ENCODE results near the gene INPP5D. TPM values are rescaled to one million over a fixed set of nuclear protein-coding genes. Genes with fewer than 3 reads are reported as not detected.
"Not testable (repeated sequence)": the region's sequence is repeated elsewhere in the genome, so short reads cannot be mapped to it uniquely, and the experiment has no call there.

Gene INPP5D
- total RNA-seq, 1 experiment from 2014 or later = 2.6 TPM

DNA sequence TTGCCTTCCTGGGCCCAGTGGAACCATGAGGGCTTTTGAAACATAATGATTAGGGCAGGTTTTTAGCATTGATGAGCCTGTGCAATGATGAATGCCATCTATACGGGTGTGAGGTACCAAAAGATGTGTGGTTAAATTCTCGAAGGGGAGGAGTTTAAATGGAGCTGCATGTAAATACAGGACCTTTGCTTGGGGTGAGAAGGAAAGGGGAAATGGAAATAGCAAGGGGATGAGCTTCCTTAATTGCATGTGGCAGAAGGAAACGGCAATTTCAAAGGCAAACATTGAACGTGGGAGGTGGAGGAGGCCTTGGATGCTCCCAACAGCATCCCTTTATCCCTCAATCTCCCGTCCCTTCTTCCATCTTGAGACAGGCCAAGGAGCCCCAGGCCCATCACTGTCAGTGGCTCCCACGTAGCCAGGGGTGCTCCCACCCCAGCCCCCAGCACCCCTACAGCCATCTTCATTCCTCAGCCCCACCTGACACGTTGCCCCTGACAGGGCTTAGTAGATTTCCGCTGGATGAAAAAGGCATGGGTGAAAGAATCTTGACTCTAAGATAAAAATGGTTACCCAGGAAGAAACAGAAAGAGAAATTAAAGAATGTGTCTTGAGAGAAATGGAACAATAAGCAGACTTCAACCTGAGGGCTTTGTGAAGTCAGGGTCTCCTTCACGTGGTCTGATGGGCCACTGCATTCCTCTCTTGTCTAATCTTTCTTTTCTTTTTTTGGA, 32.5 kb downstream of the INPP5D start:
- Histone ChIP-seq H3K36me3 (no peaks in the 10 kb centered on the region), H3K27me3 (replicated peaks) (no peaks in the 10 kb centered on the region), H3K9me3 (replicated peaks) (no peaks in the 10 kb centered on the region), H3K4me1 (replicated peaks) (no peaks in the 10 kb centered on the region), H3K4me3 (no peak overlapping the region), H3K27ac (no peak overlapping the region)
- no peak for DNase-seq (ENCODE audit: low read depth in 1 of 2, low spot score in 2 of 2)

DNA sequence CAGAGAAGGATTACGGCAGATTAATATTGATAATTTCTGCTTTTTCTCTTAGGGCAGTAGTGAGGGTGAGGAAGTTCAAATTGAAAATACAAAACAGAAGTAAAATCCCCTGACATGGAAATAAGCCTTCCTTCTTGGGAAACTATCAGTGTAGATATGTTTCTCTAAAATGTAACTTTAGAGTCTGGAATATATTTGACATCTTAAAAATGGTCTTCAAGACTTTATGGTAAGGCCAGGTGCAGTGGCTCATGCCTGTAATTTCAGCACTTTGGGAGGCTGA, 33.0 kb downstream of the INPP5D start:
- Histone ChIP-seq H3K4me1 (replicated peaks) (no peaks in the 10 kb centered on the region), H3K36me3 (no peaks in the 10 kb centered on the region), H3K27me3 (replicated peaks) (no peaks in the 10 kb centered on the region), H3K27ac (no peak overlapping the region), H3K9me3 (replicated peaks) (no peaks in the 10 kb centered on the region), H3K4me3 (no peak overlapping the region)
- DNase-seq (ENCODE audit: low read depth in 1 of 2, low spot score in 2 of 2) = no peak

DNA sequence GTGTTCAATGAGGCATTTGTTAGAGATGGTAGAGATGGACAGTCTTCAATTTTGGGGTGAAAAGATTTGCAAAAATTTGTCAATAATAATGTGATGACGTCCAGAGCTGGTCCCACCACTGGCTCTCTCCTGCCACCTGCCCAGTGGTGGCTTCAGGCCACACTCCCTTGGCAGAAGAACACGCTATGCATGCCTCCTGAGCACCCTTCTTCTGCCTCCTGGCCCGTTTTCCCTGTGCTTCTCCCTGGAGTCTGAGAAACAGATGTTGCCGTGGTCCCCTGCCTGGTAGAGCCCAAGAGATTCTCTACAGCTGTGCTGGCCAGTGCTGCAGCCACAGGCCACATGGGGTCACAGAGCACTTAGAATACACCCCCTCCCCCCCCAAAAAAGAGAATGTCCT, 33.6 kb downstream of the INPP5D start:
- Histone ChIP-seq H3K4me3 (no peak overlapping the region), H3K4me1 (replicated peaks) (no peaks in the 10 kb centered on the region), H3K27me3 (replicated peaks) (no peaks in the 10 kb centered on the region), H3K9me3 (replicated peaks) (no peaks in the 10 kb centered on the region), H3K36me3 (no peaks in the 10 kb centered on the region), H3K27ac (no peak overlapping the region)
- DNase-seq (ENCODE audit: low read depth in 1 of 2, low spot score in 2 of 2) = no peak

DNA sequence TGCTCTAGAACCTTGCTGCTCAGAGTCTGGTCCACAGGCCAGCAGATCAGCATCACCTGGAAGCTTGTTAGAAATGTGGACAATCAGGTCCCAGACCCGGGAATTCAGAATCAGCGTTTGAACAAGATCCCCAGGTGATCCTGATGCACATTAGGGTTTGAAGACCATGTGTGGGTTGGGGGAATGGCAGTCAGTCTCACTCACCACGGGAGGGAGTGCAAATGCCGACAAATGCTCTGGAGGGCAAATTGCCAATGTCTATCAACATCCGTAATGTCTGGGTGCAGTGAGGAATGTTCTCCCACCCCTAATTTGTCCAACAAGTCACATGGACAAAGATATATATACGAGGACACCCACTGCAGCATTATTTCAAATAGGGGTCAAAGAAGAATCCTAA, 34.5 kb downstream of the INPP5D start:
- Histone ChIP-seq H3K36me3 (no peaks in the 10 kb centered on the region), H3K27ac (no peak overlapping the region), H3K9me3 (replicated peaks) (no peaks in the 10 kb centered on the region), H3K4me1 (replicated peaks) (no peaks in the 10 kb centered on the region), H3K4me3 (no peak overlapping the region), H3K27me3 (replicated peaks) (no peaks in the 10 kb centered on the region)
- DNase-seq (ENCODE audit: low read depth in 1 of 2, low spot score in 2 of 2) = no peak

DNA sequence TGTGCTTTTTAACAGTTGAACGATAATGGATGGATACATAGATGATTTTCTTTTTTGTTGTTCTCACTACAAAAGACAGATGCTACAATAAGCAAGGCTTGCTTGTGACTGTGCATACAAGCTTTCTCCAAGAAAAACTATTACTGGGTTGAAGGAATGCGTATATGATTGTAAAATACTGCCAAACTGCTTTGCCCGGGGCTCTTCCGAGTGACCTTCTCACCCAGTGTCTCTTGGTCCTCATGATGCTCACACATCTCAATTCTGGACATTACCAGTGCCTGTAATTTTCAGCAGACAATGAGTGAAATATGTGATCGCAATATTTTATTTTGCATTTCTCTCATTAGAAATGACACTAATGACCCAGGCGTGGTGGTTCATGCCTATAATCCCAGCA, 35.9 kb downstream of the INPP5D start:
- no peak for DNase-seq (ENCODE audit: low read depth in 1 of 2, low spot score in 2 of 2)
- no peaks in the 10 kb centered on the region for H3K36me3 ChIP-seq
- H3K4me3 ChIP-seq = no peak overlapping the region
- no peaks in the 10 kb centered on the region for H3K9me3 ChIP-seq (replicated peaks)
- H3K27ac ChIP-seq = no peak overlapping the region
- H3K4me1 ChIP-seq (replicated peaks) = no peaks in the 10 kb centered on the region
- no peaks in the 10 kb centered on the region for H3K27me3 ChIP-seq (replicated peaks)

DNA sequence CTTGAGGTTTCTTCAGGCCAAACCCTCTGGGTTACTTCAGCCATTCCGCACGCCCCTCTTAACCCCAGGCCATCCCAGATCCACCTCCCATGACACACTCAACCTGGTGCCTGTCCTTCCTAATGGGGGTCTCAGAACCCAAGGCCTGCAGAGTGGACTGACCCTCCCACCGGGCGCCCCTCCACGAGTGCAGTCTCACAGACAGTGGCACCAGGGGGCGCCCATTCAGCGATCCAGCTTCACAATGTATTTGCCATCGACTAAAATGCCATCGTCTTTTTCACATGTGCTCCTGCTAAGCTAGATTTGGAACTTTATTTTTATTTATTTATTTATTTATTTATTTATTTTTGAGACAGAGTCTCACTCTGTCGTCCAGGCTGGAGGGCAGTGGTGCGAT, 38.5 kb downstream of the INPP5D start:
- Histone ChIP-seq H3K36me3 (no peaks in the 10 kb centered on the region), H3K27me3 (replicated peaks) (no peaks in the 10 kb centered on the region), H3K4me1 (replicated peaks) (no peaks in the 10 kb centered on the region), H3K9me3 (replicated peaks) (no peaks in the 10 kb centered on the region), H3K27ac (no peak overlapping the region), H3K4me3 (no peak overlapping the region)
- no peak for DNase-seq (ENCODE audit: low read depth in 1 of 2, low spot score in 2 of 2)

DNA sequence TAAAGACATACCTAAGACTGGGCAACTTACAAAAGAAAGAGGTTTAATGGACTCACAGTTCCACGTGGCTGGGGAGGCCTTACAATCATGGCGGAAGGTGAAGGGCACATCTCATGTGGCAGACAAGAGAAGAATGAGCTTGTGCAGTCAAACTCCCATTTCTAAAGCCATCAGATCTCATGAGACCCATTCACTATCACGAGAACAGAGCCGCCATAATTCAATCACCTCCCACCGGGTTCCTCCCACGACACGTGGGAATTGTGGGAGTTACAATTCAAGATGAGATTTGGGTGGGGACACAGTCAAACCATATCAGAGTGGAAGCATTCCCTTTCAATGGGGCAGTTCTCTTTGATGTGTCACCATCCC, 39.7 kb downstream of the INPP5D start:
- not testable (repeated sequence) for H3K4me1 ChIP-seq (replicated peaks); DNase-seq (ENCODE audit: low read depth in 1 of 2, low spot score in 2 of 2); H3K9me3 ChIP-seq (replicated peaks); H3K27ac ChIP-seq; H3K4me3 ChIP-seq; H3K36me3 ChIP-seq; H3K27me3 ChIP-seq (replicated peaks)

DNA sequence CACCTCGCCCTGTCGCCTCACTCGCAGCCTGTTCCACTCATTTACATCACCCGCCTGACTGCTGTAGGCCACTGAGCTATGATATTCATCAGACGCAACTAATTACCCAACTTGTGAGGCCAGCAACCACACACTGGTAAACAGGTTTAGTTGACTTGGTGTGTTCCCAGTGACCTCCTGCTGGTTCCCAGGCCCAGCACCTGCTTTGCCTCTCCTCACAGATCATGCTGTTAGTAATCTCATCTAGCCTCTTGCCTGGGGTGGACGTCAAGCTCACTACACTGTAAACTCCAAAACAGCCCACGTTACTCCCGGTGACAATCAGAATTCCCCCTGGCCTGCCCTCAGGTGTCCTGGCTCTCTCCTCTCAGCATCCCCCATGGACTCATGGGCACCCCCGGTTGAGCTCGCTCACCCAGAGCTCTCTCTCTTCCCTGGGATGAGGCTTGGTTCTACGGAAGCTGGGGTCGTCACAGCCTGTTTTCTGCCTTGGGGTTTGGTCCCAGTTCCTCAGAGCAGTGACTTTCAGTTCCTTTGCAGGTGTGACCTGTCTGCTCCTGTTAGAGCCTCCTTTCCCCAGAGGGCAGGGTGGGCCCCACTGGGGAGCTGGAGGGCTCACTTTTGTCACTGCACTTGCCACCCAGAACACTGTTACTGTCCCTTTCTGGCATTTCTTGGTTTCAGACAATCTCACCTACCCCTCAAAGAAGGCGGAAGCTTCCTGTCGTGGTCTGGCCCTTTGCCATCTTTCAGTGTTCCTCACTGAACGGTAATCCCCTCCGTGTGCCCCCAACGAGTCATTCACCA, 40.3 kb downstream of the INPP5D start:
- Histone ChIP-seq H3K27ac (no peak overlapping the region), H3K27me3 (replicated peaks) (no peaks in the 10 kb centered on the region), H3K4me3 (no peak overlapping the region), H3K9me3 (replicated peaks) (no peaks in the 10 kb centered on the region), H3K36me3 (no peaks in the 10 kb centered on the region), H3K4me1 (replicated peaks) (no peaks in the 10 kb centered on the region)
- DNase-seq (ENCODE audit: low read depth in 1 of 2, low spot score in 2 of 2) = no peak

DNA sequence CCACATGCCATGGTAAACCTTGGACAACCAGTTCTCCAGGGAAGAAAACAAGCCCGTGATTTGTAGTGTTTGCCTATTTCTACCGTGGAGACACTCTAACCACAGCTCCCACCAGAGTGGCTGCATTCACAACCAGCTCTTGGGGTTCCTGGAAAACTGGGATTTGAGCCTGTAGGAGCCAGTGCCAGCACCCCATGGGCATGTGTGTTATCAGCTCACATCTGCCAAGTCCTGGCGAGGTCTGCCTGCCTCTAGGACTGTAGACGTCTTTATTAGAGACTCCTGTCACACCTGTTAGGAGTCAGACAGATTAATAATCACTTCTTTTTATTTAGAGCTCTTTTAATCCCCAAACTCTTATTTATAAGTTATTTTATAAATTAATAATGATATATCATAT, 41.0 kb downstream of the INPP5D start:
- H3K4me1 ChIP-seq (replicated peaks) = no peaks in the 10 kb centered on the region
- H3K9me3 ChIP-seq (replicated peaks) = no peaks in the 10 kb centered on the region
- H3K27me3 ChIP-seq (replicated peaks) = no peaks in the 10 kb centered on the region
- H3K4me3 ChIP-seq = no peak overlapping the region
- H3K36me3 ChIP-seq = no peaks in the 10 kb centered on the region
- no peak for DNase-seq (ENCODE audit: low read depth in 1 of 2, low spot score in 2 of 2)
- no peak overlapping the region for H3K27ac ChIP-seq

DNA sequence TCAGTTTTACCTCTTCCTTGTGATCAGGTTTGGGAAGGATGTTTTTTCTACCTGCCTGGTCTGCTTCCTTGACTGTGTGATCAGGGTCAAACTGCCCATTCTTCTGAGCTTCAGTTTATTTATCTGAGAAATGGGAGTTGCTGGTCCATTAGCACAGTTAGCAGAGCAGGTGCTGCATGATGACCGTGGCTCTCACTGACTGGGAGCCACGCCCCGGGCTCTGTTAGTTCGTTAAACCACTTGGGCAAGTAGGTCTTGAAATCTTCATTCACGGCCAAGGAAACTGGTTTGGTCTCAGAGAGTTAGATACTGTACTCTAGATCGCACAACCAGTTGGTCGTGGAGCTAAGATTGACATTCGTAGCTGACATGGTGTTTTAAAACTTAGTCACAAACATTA, 41.7 kb downstream of the INPP5D start:
- no peaks in the 10 kb centered on the region for H3K4me1 ChIP-seq (replicated peaks)
- H3K27me3 ChIP-seq (replicated peaks) = no peaks in the 10 kb centered on the region
- DNase-seq (ENCODE audit: low read depth in 1 of 2, low spot score in 2 of 2) = no peak
- H3K9me3 ChIP-seq (replicated peaks) = no peaks in the 10 kb centered on the region
- no peaks in the 10 kb centered on the region for H3K36me3 ChIP-seq
- H3K27ac ChIP-seq = no peak overlapping the region
- H3K4me3 ChIP-seq = no peak overlapping the region

DNA sequence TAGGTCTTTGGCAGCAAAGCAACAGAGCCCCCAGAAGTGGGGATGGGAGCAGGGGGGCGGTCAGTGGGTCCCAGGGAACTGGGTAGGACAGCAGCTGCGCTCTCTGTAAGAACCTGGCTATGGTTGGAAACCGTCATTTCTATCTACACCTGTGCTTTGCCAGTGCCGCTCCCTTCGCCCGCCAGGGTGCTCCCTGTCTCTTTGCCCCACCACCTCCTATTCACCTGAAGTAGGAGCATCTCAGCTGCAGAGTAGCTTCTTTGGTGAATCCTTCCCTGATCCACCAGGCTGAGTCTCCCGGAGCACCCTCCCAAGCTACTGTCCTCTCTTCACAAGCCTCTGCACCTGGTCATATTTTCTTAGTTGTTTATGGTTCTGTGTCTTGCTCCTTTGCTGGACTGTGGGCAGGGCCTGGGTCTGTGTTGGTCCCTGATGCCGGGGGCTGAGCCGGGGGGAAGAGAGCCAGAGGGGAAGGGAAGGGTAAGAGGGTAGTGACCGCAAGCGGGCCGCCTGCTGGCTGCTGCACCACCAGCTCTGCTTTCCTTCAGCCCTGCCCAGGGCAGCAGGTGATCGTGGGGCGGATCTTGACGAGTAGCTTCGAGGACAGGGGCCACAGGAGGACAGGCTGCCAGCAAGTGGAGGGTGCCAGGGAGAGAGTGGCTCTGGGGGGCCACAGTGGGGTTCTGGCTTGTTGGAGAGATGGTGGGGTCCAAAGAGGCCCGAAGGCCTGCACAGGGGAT, 45.2 kb downstream of the INPP5D start:
- H3K4me1 ChIP-seq (replicated peaks) = no peaks in the 10 kb centered on the region
- DNase-seq (ENCODE audit: low read depth in 1 of 2, low spot score in 2 of 2) = no peak
- no peak overlapping the region for H3K4me3 ChIP-seq
- H3K27ac ChIP-seq = no peak overlapping the region
- no peaks in the 10 kb centered on the region for H3K27me3 ChIP-seq (replicated peaks)
- no peaks in the 10 kb centered on the region for H3K9me3 ChIP-seq (replicated peaks)
- H3K36me3 ChIP-seq = no peaks in the 10 kb centered on the region

DNA sequence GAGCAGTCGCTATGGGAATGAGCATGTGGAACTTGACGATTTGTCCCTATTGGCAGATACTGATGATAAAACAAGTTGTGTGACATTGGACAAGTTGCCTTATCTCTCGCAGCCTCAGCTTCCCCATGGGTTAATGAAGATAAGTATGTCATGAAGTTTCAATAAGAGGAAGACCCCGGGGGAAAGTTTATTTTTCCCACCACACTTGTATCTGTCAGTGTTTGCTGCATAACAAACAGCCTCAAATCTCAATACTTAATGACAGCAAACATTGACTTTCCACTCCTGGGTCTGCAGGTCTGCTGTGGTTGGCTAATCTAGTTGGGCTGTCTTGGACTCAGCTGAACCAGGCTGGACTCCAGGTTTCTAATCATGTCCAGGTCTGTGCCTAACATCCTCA, 45.8 kb downstream of the INPP5D start:
- no peak overlapping the region for H3K4me3 ChIP-seq
- no peaks in the 10 kb centered on the region for H3K27me3 ChIP-seq (replicated peaks)
- no peak overlapping the region for H3K27ac ChIP-seq
- H3K4me1 ChIP-seq (replicated peaks) = no peaks in the 10 kb centered on the region
- DNase-seq (ENCODE audit: low read depth in 1 of 2, low spot score in 2 of 2) = no peak
- no peaks in the 10 kb centered on the region for H3K9me3 ChIP-seq (replicated peaks)
- no peaks in the 10 kb centered on the region for H3K36me3 ChIP-seq

DNA sequence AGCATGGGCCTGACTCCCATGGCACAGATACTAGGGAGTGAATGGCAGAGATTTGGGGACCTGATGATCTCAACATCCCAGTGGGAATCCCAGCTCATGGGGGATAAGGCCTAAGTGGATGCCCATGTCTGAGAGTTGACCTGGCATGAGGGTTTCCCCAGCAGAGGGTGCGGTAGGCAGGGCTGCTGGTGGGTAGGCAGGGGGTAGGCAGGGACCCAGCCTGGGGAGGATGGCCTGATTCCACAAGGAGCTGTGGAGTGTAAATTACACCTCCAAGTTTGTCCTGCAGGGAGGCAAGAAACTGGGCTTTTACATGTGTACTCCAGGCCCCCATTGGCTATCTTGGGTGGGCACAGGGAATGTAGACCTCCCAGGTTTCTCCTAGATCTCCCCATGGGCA, 46.9 kb downstream of the INPP5D start:
- Histone ChIP-seq H3K4me3 (no peak overlapping the region), H3K36me3 (no peaks in the 10 kb centered on the region), H3K27me3 (replicated peaks) (no peaks in the 10 kb centered on the region), H3K27ac (no peak overlapping the region), H3K9me3 (replicated peaks) (no peaks in the 10 kb centered on the region), H3K4me1 (replicated peaks) (no peaks in the 10 kb centered on the region)
- no peak for DNase-seq (ENCODE audit: low read depth in 1 of 2, low spot score in 2 of 2)

DNA sequence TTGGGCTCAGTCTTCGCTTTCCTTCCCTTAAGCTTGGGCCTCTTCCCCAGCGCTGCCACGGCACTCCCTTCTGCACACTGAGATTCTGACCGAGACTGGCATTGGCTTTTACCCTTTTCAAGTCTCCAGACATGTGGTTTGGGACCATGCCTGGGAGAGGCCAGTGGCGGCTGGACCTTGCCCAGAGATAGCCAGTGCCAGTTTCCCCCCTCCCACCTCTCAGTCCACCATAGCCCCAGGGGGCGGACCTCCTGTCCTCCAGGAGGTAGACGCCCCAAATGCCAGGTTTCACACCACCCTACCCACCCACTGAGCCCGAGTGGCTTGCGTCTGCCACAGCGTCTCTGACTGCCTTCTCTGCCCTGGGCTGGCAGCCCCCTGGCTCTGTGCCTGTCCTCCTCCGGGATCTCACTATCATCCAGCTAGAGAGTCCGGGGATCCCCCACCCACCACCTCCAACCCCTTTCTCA, 47.7 kb downstream of the INPP5D start:
- Histone ChIP-seq H3K27ac (no peak overlapping the region), H3K4me3 (no peak overlapping the region), H3K27me3 (replicated peaks) (no peaks in the 10 kb centered on the region), H3K4me1 (replicated peaks) (no peaks in the 10 kb centered on the region), H3K36me3 (no peaks in the 10 kb centered on the region), H3K9me3 (replicated peaks) (no peaks in the 10 kb centered on the region)
- no peak for DNase-seq (ENCODE audit: low read depth in 1 of 2, low spot score in 2 of 2)
